Stimulated activated CD4-positive, alpha-beta T cell treated with anti-CD3 and anti-CD28 coated beads, Interleukin-2, amount 100 ng/mL, for 24 hours (primary cell): ENCODE data around the gene IL17RB.

Source experiments
- DNase-seq, 2 donors: peaks; one replicate each; pipeline ENCODE4 v3.0.0-alpha.2; 2020

IL17RB gene

GRCh38 chr3:53812434-53812833 lies 33.9 kb upstream of the IL17RB start:
- no peak for DNase-seq

GRCh38 chr3:53813229-53813628 lies 33.1 kb upstream of the IL17RB start:
- no peak for DNase-seq

DNA sequence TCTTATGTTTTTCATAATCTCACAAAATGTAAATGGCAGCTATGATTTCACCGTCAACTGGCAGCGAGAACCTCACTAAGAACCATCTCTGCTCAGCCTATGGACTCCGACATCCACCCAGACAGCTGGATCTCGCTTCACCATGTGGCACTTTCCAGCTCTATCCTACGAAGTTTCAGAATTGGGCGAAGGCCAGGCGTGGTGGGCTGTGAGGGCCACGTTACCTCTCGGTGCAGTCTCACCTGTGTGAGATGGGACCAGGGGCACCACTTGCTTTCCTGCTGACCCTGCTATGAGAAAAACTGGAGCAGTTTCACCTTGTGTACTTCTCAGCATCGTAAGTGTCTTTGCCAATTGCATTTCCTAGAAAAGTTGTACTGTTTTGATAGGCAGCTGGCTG lies 32.5 kb upstream of the IL17RB start:
- DNase-seq: no peak

GRCh38 chr3:53815067-53815466 lies 31.3 kb upstream of the IL17RB start:
- no peak for DNase-seq

DNA sequence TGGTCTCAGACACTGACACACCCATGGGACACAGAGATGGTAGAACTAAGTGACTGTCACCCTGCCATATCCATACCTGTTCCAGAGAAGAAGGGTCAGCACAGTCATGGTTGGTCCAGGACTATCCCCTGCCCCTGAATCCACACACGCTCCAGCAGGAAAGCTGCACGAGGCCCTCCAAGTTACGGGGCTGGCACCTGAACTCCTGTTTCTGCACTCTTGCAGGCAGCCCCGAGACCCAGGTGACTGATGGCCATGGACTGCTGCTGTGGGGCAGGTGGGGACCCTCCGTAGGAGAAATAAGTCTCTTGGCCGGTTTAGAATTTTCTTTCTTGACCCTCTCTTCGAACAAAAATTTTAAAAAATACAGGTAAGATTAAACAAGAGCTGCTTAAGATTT lies 30.7 kb upstream of the IL17RB start:
- DNase-seq: no peak

GRCh38 chr3:53816425-53816824 lies 29.9 kb upstream of the IL17RB start:
- no peak for DNase-seq

GRCh38 chr3:53817211-53817610 lies 29.2 kb upstream of the IL17RB start:
- DNase-seq: no peak

- DNase-seq: no peak
These were observed 28.6 kb upstream of the IL17RB start for GRCh38 chr3:53817809-53818208.

DNA sequence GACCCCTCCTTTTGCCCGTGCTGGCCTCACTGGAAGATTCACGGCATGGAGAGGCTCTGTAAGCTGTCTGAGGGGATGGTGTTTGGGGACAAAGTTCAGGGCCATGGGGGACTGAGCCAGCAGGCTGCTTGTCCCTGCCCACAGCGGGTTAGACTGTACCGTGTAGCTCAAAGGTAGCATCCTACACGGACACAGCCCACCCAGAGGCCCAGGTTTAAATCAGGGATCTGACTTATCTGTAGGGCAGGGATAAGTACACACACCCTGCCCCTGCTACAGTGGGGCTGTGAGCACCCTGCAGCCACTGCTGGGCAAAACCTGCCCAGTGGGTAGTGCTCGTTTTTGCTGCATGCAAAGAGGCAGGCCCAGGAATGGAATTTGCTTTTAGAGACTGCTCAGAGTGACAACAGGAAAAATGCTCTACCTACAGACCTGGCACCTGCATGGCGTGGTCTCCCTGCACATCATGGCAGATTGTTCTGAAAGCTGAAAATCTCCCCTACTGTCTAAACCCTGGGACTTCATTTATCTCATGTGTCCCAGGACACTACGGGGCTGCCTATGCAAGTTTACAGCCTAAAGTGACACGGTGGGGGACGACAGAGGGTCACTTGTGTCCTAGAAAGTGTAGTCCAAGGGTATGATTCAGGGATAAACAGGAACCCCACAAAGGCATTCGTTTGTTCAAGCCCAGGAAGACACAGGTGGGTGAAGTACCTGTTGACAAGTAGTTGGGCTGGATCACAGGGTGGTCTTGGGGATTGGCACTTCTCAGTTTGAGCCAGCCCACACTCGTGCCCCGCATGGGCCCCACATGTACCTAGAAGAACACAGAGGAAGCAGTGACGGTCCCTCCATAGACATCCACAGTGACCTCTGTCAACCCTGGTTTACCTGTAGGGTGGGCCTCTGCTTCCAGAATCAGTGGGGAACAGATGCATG lies 27.9 kb upstream of the IL17RB start:
- DNase-seq: no peak

DNA sequence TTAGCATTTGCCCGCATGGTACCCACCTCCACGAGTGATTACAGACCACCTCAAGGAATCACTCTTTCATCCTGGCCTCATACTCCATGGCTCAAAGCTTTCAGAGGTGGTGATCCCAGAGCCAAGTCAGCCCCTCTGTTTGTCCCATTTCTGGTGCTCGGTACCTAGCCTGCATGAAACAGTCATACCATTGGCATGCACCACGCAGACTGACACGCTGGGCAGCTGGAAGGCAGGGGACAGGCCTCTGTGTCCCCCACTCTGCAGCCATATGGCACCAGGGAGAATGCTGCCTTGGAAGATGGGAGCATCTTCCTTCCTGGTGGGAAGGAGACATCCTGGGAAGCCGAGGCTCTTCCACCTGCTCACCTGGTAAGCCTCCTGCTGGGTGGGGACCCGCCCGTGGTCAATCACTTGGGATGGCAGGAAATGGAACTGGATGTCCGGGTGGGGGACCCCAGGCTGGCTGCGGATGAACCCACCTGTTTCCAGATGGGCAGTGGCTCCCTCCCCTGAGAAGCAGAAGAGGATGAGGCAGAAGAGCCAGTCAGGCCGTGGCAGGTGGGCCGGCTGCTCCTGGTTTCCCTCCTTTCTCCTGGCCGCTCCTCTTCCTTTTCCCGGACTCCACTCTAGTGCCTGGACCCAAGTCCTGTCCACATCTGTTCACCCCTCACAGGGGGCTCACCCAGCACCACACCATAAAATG lies 27.1 kb upstream of the IL17RB start:
- DNase-seq: no peak

DNA sequence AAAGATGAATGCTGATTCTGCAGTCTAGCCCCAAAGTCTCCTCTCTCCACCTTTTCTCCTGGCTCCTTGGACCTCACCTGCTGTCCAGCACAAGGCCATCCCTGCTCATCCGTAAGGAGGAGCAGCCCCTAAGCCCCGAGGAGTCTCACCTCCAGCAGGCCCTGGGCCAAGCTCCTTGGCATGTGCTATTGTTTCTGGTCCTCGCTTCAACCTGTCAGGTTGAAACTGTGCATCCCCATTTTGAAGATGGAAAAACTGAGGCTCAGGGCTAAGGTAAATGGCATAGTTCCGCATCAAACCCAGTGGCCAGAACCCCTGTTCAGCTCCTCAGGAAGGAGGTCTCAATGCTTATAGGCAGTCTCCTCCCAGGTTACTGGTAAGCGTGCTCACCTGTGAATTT lies 26.3 kb upstream of the IL17RB start:
- DNase-seq: no peak

GRCh38 chr3:53820756-53821580 lies 25.4 kb upstream of the IL17RB start:
- no peak for DNase-seq

- DNase-seq: no peak
These were observed 24.7 kb upstream of the IL17RB start for GRCh38 chr3:53821631-53822121.

DNA sequence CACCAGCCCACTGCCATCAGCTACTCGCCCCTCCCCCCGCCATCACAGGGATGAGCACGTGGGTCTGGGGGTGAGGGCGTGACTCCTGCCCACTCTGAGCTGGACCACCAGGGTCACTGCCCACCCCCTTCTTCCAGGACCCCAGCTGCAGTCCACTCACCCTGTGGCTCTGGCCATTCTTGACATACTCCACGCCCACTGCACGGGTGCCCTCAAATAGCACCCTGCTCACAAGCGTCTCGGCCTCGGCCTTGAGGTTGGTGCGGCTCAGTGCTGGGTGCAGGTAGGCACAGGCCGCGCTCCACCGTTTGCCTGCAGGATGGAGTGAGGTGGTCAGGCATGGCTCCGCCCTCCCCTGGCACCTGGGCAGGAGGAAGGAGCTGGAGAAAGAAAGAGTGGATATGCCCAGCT lies 24.0 kb upstream of the IL17RB start:
- DNase-seq: no peak

- no peak for DNase-seq
These were observed 23.1 kb upstream of the IL17RB start for GRCh38 chr3:53823026-53823955.

- DNase-seq: no peak
These were observed 22.3 kb upstream of the IL17RB start for GRCh38 chr3:53823956-53824657.

DNA sequence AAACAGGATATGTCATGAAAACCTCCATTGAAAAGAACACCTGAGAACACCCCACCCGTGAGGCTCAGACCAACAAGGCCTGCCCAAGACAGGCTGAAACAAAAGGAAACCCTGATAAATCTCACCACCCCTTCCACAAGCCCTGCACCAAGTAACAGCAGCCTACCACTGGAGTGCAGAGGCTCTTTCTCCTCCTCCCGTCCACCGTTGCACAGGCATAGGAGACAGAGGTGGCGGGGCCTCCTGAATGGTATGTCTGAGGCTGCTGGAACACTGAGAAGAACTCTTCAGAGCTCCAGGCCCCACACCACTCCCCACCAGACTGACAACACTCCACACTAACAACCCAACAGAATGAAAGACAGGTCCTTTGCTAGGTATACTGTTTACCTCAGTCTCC lies 21.6 kb upstream of the IL17RB start:
- no peak for DNase-seq

- DNase-seq: no peak
These were observed 20.3 kb upstream of the IL17RB start for GRCh38 chr3:53826048-53826447.

DNA sequence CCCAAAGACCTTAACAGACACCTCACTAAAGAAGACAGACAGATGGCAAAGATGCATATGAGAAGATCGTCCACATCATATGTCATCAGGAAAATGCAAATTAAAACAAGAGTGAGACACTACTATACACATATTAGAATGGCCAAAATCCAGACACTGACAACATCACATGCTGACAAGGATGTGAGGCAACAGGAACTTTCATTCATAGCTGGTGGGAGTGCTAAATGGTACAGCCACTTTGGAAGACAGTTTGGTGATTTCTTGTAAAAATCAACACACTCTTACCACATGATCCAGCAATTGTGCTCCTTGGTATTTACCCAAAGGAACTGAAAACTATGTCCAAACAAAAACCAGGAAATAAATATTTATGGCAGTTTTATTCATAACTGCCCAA lies 17.8 kb upstream of the IL17RB start:
- no peak for DNase-seq

DNA sequence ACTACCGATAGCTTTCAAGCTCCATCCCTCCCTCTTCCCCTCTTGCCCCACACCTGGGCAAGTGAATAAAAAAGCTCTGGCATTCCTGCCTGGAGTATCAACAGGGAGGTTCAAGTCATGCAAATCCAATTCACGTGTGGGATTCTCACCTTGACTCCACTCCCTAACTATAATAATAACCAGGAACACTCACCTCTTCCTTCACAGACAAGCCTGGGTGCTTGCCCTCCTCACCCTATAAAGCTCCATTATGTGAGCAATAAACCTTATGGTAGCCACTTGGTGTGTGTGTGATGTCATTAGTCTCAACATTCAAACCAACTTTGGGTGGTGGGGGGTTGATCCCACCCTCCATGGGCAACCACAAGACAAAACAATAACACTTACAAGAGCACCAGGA lies 16.8 kb upstream of the IL17RB start:
- DNase-seq: no peak

DNA sequence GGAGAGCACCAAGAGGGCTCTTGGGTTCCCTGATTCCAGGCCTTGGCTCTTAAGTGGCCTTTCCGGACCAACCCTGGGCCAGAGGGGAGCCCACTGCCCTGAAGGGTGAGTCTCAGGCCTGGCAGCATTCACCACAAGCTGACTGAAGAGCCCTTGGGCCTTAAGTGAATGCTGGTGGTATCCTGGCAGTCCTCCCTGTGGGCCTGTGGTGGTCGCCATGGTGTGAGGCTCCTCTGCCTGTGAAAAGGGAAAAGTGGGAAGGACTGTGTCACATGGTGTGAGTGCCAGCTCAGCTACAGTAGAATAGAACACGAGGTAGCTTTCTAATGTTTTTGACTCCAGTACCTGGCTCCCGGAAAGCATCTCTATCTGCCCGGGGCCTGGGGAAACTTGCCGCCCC lies 15.4 kb upstream of the IL17RB start:
- DNase-seq: no peak
